Right cardiac atrium (tissue), 5 donors: ENCODE results near the gene RNF225. TPM values are rescaled to one million over a fixed set of nuclear protein-coding genes. Genes with fewer than 3 reads are reported as not detected.
A peak's percentile ranks its signal among the peaks of the same experiment; 100 is the strongest.
"Not testable (repeated sequence)": the region's sequence is repeated elsewhere in the genome, so short reads cannot be mapped to it uniquely, and the experiment has no call there.

Experiments
- ATAC-seq, 2 donors: fragments of 200-7000 bp; cut with Tn5 transposase; one replicate each; pipeline versions ENCODE4 v1.8.0 to v1.9.1; 2020; ENCODE audit warnings: moderate library complexity in 2 of 2, mild to moderate bottlenecking in 1 of 2
- DNase-seq, 3 donors: peaks; one replicate each; pipeline ENCODE4 v3.0.0-alpha.2; 2020
- H3K27ac ChIP-seq: one replicate; pipeline ENCODE4 v1.5.1; 2013; ENCODE audit warnings: mild to moderate bottlenecking, low read length, control low read depth, moderate library complexity
- H3K27me3 ChIP-seq: one replicate; pipeline ENCODE4 v1.6.1; 2013; ENCODE audit not compliant: control insufficient read depth, insufficient read depth
- H3K4me1 ChIP-seq: one replicate; pipeline ENCODE4 v1.6.1; 2013; ENCODE audit warnings: low read length; ENCODE audit not compliant: control insufficient read depth, insufficient read depth
- H3K4me3 ChIP-seq: one replicate; pipeline ENCODE4 v1.5.1; 2013; ENCODE audit warnings: low read length, control low read depth
- H3K9me3 ChIP-seq: one replicate; pipeline ENCODE4 v1.6.1; 2013; ENCODE audit warnings: low read length; ENCODE audit not compliant: control insufficient read depth
- WGBS: extraction: QIAGEN DNeasy Blood & Tissue Kit; methylation state at CpG from one replicate; pipeline ENCODE4 v1.1.7; 2013; 5-methylcytosine and 5-hydroxymethylcytosine counted together
- intact Hi-C, 4 donors: fragments of 100-400 bp; cut with DNase I; formaldehyde crosslinking; loops; one replicate each; pipeline versions ENCODE4 v1.11.0 to v1.14.0; 2022 to 2023
- polyA plus RNA-seq: library from polyadenylated mRNA; stranded (reverse); fragments of 200-250 nt; gene quantifications from one replicate; pipeline ENCODE4 v1.2.3, GENCODE V29; 2013
- total RNA-seq, 4 donors: library from RNA; stranded (reverse); fragmentation: NEBNext Ultra II Directional; extraction: Animal tissue kit (Norgen Biotek cat#: 25700); gene quantifications; one replicate each; pipeline ENCODE4 v1.2.1, GENCODE V29; 2021
- donor health status: healthy with polysubstance abuse.
- donor health status: DM: no; HTN: yes; CAD: no.
- donor health status: DM: no; HTN: no; CAD: no.
- donor health status: DM: no; HTN: yes; CAD: no; lungs with severe emphysema.
- donor health status: DM: yes; HTN: yes; CAD: no.

The RNF225 gene
- total and polyA plus RNA-seq, 5 donors, result not detected

DNA sequence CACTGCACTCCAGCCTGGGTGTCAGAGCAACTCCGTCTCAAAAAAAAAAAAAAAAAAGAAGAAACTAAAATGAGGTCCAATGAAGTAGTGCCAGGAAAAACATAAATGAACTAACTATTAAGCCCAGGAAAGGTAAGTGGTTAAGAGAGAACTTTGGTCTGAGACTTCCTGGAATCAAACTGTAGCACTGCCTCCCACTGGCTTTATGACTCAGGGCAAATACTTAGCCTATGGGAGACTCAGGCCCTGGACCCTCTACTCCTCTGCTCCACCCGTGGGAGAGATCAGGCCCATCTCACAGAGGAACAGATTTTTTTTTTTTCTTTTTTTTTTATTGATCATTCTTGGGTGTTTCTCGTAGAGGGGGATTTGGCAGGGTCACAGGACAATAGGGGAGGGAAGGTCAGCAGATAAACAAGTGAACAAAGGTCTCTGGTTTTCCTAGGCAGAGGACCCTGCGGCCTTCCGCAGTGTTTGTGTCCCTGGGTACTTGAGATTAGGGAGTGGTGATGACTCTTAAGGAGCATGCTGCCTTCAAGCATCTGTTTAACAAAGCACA lies 8.5 kb downstream of the RNF225 start:
- WGBS, result 71% methylated on average over 5 of the region's 5 CpGs
- H3K4me3 ChIP-seq, H3K4me1 ChIP-seq, H3K27me3 ChIP-seq, H3K9me3 ChIP-seq, ATAC-seq, H3K27ac ChIP-seq, DNase-seq, intact Hi-C loops: not testable (repeated sequence)

DNA sequence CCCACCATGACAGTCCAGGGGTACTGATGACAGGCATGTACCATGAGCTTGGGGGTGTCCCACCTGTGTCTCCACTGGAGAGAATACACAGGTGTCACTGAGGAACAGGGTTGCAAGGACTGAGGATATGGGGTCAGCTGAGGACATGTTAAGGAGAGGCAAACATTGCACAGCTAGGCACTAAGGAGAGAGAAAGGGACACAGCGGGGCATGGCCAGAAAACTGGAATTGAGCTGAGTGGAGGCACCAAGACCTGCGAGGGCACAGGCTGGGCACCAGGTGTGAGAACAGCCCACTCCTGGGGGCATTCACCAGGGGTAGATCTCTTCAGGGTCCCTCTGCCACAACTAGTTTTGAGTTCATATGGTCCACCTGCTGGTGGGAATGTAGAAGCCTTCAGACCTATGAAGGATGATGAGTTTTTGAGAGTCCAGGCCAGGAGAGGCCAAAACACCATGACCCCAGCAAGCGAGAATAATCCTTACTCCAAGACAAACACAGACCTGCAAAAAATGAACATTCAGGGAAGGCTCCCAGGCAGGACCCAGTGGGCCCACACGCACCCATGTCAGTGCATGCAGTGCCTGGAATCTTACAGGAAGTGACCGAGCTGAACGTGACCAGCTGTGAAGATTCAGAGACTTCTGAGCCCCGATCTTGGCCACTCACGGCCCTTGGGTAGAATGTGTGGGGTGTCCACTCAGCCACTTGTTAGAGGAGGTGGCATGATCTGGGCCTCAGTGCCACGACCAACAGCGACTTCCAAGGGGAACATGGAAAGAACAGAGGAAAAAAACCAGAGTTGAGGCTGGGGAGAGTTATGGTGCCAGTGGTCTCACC lies 11.6 kb downstream of the RNF225 start:
- Histone ChIP-seq H3K9me3 (no peaks in the 10 kb centered on the region), H3K4me3 (peak overlapping the region; percentile 68), H3K4me1 (peaks cover 14% of the 10 kb centered on the region), H3K27me3 (no peaks in the 10 kb centered on the region), H3K27ac (peak overlapping the region; percentile 76)
- intact Hi-C loops, result no loop called here
- 66% methylated on average over 10 of the region's 10 CpGs for WGBS
- ATAC-seq, result no peak
- no peak for DNase-seq

DNA sequence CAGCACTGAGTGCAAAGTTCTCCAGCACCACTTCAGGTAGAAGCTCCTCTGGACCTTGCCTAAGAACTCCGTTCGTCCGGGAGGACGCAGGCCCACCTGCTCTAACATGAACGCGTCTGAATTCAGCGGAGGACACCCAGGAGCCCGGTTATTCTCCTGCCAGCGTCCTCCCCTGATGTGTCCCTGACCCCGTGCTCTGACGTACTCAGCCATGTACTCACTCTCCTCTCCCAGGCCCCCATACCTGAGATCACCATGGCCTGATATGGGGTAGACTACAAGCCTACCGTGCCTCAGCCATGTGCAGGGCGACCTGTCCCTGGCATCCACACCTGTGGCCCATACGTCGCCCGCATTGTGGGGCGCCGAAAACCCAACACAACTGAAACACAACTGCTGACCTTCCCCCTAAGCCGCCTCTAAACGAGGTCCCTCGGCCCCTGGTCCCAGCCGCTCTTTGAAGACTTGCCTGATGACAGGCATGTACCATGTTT lies 12.2 kb downstream of the RNF225 start:
- Histone ChIP-seq H3K4me1 (peaks cover 14% of the 10 kb centered on the region), H3K27me3 (no peaks in the 10 kb centered on the region), H3K27ac (peak overlapping the region; percentile 76), H3K9me3 (no peaks in the 10 kb centered on the region), H3K4me3 (peak overlapping the region; percentile 68)
- 14% methylated on average over 22 of the region's 22 CpGs for WGBS
- peak; percentile 9 to 40 for ATAC-seq
- intact Hi-C loops, result no loop called here
- DNase-seq, result no peak

DNA sequence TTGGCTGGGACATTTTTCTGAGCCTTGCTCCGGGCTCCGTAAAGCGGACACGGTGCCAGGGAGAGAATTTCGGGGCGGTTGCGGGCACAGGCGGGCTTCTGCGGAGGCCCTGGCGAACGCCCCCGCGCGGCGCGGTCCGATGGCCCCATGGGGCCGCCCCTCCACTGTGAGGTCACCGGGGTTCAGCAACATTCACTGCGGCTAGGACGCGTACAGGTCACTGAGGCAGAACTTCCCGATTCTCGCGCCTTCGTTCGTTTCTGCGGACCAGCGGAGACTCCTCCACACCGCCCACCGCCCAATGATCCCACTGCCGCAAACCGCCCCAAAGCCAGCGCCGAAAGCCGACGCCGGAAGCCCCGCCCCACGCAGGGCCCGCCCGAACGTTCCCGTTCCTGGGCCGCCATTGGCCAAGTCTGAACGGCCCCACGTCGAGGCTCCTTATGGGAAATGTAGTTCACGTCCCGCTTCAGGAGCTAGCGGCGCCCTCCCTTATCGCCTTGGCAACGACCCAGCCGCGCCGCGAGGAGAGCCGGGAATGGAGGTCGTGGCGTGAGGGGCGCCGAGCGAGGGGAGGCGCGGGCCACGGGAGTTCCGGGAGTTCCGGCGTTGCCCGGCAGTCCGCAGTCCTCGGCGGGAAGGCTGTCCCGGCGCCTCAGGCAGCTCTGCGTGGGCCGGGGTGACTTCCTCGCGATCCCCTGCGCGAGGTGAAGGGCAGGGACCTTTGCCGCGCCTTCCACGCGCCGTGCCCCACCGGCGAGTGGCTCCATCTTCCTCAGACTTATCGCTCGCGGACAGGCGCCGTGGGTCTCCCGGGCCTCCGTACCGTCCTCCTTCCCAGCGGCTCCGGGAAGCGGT lies 12.9 kb downstream of the RNF225 start, which contains the start of gene ZNF584:
Gene ZNF584 (plus strand): TSS at position 498 of the 858 bp plus-strand sequence. CDS start 499 bp downstream, outside the sequence.
- peak within 1 kb of the TSS; percentile 76 for H3K27ac ChIP-seq
- H3K9me3 ChIP-seq, result no peaks in the 10 kb centered on the region
- DNase-seq (peak; percentile 97 to 99 (median 98)), ATAC-seq (peak; percentile 98)
- peak within 1 kb of the TSS; percentile 68 for H3K4me3 ChIP-seq
- under 1% methylated on average over 100 of the region's 100 CpGs for WGBS
- intact Hi-C loops, result no loop called here
- peaks cover 14% of the 10 kb centered on the region for H3K4me1 ChIP-seq
- H3K27me3 ChIP-seq, result no peaks in the 10 kb centered on the region

DNA sequence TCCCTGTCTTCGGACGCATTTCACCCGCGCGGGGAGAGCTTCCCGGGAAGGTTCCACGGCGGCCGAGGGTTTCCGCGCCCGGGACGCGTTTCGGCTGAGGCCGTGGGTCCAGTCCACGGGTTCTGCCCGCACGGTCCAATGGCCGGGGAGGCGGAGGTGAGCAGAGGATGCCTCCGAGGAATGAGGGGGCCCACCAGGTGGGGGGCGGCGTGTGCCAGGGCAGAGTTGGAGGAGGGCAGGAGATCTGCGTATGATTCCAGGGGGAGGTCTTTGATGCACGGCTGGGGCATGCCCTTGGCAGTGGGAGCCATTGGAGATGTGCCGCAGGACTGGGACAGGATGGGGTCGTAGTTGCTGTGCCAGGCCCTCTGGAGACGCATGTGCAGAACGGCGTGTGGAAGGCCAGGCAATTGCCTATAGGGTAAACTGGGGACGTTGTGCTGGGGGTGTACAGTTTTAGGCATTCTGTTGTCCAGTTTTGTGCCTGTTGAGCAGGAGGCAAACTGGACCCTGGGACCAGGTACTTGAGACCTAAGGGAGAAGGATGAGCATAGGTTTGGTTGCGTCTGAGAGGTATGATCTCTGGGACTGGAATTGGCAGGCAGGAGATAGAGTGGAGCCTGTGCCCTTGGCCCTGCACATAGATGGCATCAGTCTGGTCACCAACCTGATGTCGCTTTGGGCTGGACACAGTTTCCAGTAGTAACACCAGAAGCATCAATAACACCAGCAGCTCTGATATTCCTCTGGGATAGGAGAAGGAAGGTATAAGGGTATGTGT lies 13.7 kb downstream of the RNF225 start:
- Histone ChIP-seq H3K4me1 (peaks cover 14% of the 10 kb centered on the region), H3K4me3 (peak overlapping the region; percentile 68), H3K27ac (peak overlapping the region; percentile 63), H3K9me3 (no peaks in the 10 kb centered on the region), H3K27me3 (no peaks in the 10 kb centered on the region)
- intact Hi-C loops, result no loop called here
- peak; percentile 35 to 41 for ATAC-seq
- 3% methylated on average over 34 of the region's 34 CpGs for WGBS
- DNase-seq, result peak in 2 of 3 donors; percentile 42 to 73

DNA sequence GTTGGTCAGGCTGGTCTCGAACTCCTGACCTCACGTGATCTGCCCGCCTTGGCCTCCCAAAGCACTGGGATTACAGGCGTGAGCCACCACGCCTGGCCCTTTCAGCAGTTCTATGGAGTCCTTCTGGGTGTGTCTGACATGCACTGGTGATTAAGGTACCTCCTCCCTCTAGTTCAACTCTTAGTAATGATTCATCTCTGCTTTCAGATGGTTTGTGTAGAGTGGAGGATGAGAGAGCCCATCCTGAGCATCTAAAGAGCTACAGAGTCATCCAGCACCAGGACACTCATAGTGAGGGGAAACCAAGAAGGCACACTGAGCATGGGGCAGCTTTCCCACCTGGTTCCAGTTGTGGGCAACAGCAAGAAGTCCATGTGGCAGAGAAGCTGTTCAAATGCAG lies 21.1 kb downstream of the RNF225 start:
- Histone ChIP-seq H3K4me3 (no peak overlapping the region), H3K4me1 (no peaks in the 10 kb centered on the region), H3K27ac (no peak overlapping the region), H3K9me3 (no peaks in the 10 kb centered on the region), H3K27me3 (no peaks in the 10 kb centered on the region)
- WGBS, result 99% methylated on average over 5 of the region's 5 CpGs
- no peak for ATAC-seq
- intact Hi-C loops, result no loop called here
- DNase-seq, result no peak

DNA sequence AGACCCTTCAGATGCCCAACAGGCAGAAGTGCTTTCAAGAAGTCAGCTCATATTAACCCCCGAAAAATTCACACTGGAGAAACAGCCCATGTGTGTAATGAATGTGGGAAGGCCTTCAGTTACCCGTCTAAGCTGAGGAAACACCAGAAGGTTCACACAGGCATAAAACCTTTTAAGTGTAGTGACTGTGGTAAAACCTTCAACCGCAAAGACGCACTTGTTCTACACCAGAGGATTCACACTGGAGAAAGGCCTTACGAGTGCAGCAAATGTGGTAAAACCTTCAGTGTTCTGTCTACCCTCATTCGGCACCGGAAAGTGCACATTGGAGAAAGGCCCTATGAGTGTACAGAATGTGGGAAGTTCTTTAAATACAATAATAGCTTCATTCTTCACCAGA lies 21.6 kb downstream of the RNF225 start:
- Histone ChIP-seq H3K27ac (no peak overlapping the region), H3K4me3 (no peak overlapping the region), H3K4me1 (no peaks in the 10 kb centered on the region), H3K27me3 (no peaks in the 10 kb centered on the region), H3K9me3 (no peaks in the 10 kb centered on the region)
- ATAC-seq (no peak), DNase-seq (no peak)
- intact Hi-C loops, result no loop called here
- 96% methylated on average over 7 of the region's 7 CpGs for whole genome bisulfite sequencing

DNA sequence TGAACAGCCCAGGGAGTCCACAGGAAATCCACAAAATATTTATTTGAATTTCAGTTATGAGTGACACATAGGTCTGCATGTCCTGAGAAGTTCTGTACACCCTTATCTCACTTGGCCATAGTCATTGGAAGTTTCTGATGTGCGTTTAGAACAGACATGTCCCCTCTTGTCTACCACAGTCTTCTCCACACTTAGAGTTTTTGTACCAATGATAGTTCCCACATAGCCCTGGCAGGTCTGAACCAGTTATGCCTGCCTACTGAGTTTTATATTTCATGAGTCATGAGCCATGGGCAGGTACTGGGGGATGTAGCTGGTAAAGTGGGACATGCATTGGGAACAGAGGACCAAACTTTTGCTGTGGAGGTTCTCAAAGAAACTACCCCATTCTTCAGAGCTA lies 33.2 kb downstream of the RNF225 start:
- ATAC-seq (peak in 1 of 2 donors; percentile 22), DNase-seq (no peak)
- Histone ChIP-seq H3K9me3 (peaks cover 29% of the 10 kb centered on the region), H3K27ac (no peak overlapping the region), H3K4me1 (no peaks in the 10 kb centered on the region), H3K4me3 (no peak overlapping the region), H3K27me3 (no peaks in the 10 kb centered on the region)
- intact Hi-C loops, result no loop called here
- WGBS, result 75% methylated on average over 1 of the region's 1 CpG

DNA sequence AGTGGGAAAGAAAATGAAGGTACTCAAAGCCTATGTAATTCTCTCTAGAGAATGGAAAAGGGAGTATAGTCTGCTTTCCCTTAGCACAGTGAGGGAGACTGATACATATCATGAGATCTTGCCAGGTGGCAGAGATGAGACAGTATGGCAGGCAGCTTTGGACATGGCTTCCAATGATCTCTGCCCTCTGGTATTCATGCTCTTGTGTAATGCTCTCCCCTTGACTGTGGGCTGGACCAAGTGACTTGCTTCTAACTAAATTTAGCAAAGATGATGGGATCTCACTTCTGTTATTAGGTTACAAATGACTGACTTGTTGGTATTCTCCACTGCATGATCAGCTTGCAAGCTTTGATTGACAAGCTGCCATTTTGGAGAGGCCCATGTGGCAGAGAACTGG lies 34.3 kb downstream of the RNF225 start:
- ATAC-seq (no peak), DNase-seq (no peak)
- no peak overlapping the region for H3K4me3 ChIP-seq
- intact Hi-C loops, result no loop called here
- H3K9me3 ChIP-seq, result peaks cover 40% of the 10 kb centered on the region
- H3K27ac ChIP-seq, result no peak overlapping the region
- H3K27me3 ChIP-seq, result no peaks in the 10 kb centered on the region
- no peaks in the 10 kb centered on the region for H3K4me1 ChIP-seq

DNA sequence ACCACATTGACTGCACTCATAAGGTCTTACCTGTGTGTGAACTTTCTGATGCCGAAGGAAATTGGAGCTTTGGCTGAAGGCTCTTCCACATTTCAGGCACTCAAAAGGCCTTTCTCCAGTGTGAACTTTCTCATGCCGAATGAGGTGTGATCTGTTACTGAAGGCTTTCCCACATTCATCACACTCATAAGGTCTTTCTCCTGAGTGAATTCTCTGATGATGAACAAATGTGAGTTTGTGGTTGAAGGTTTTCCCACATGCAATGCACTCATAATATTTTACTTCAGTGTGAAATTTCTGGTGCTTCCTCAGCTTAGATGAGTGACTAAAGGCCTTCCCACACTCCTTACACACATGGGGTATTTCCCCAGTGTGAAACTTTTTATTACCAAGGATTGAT lies 38.8 kb downstream of the RNF225 start:
- Histone ChIP-seq H3K27me3 (no peaks in the 10 kb centered on the region), H3K9me3 (peaks cover 40% of the 10 kb centered on the region), H3K27ac (no peak overlapping the region), H3K4me3 (peak overlapping the region; percentile 11), H3K4me1 (peaks cover 2% of the 10 kb centered on the region)
- ATAC-seq (no peak), DNase-seq (no peak)
- 96% methylated on average over 2 of the region's 2 CpGs for WGBS
- intact Hi-C loops, result no loop called here
